OCI-LY7 (cell line): Measurements from ENCODE around the gene DOCK4. TPM values are rescaled to one million over a fixed set of nuclear protein-coding genes. Genes with fewer than 3 reads are reported as not detected.

Experiments used
- BruUV-seq: library from RNA; stranded (reverse); fragments of 400-500 nt; replicated peaks from 2 replicates; lab custom pipeline; 2021; lab: Mats Ljungman, UMichigan
- CTCF ChIA-PET: fragments of 300-600 bp; sonication (Branson Sonifier 250); formaldehyde crosslinking; loops from one replicate; lab custom pipeline; 2022; ENCODE audit warnings: antibody characterized with exemption; ENCODE audit not compliant: unreplicated experiment; lab: Charles Lee
- POLR2A ChIA-PET: fragments of 300-600 bp; sonication (Branson Sonifier 250); formaldehyde crosslinking; loops from one replicate; lab custom pipeline; 2022; ENCODE audit warnings: antibody characterized with exemption; lab: Charles Lee
- DNase-seq: peaks from one replicate; pipeline ENCODE4 v3.0.0-alpha.2; 2015; ENCODE audit warnings: low spot score
- H2AFZ ChIP-seq: fragments of 200-600 bp; sonication (generic), shearing (Covaris generic); 2 replicates; pipeline ENCODE4 v1.6.1; 2014; ENCODE audit warnings: mild to moderate bottlenecking, antibody characterized with exemption, low read length, moderate library complexity
- H3K27ac ChIP-seq: fragments of 200-600 bp; sonication (generic); 2 replicates; pipeline ENCODE4 v1.5.1; 2014; ENCODE audit warnings: mixed run types, low read depth, mild to moderate bottlenecking, moderate library complexity, low read length, inconsistent platforms; ENCODE audit not compliant: poor library complexity, severe bottlenecking
- H3K36me3 ChIP-seq: fragments of 200-600 bp; sonication (generic); 2 replicates; pipeline ENCODE4 v1.6.1; 2014; ENCODE audit warnings: mild to moderate bottlenecking, antibody characterized with exemption, low read length, moderate library complexity, mixed read lengths; ENCODE audit not compliant: insufficient read depth
- H3K4me1 ChIP-seq: fragments of 200-600 bp; sonication (generic); 2 replicates; pipeline ENCODE4 v1.5.1; 2014; ENCODE audit warnings: mild to moderate bottlenecking, low read length; ENCODE audit not compliant: insufficient read depth, poor library complexity, severe bottlenecking
- H3K4me2 ChIP-seq: fragments of 200-600 bp; sonication (generic); 2 replicates; pipeline ENCODE4 v1.6.1; 2014; ENCODE audit warnings: mild to moderate bottlenecking, low read length
- H3K4me3 ChIP-seq: fragments of 200-600 bp; sonication (generic); 2 replicates; pipeline ENCODE4 v1.5.1; 2014; ENCODE audit warnings: mild to moderate bottlenecking, low read depth, low read length; ENCODE audit not compliant: poor library complexity, severe bottlenecking
- H3K79me2 ChIP-seq: fragments of 200-600 bp; sonication (generic); 2 replicates; pipeline ENCODE4 v1.6.1; 2016; ENCODE audit warnings: low read depth, mild to moderate bottlenecking, low read length, moderate library complexity, mixed read lengths; ENCODE audit not compliant: insufficient read depth
- H3K9me2 ChIP-seq: fragments of 200-600 bp; sonication (generic); 2 replicates; pipeline ENCODE4 v1.6.1; 2016; ENCODE audit warnings: mild to moderate bottlenecking, low read length, mixed read lengths; ENCODE audit not compliant: insufficient read depth
- H3K9me3 ChIP-seq: fragments of 200-600 bp; sonication (generic); 2 replicates; pipeline ENCODE4 v1.6.1; 2014; ENCODE audit warnings: mild to moderate bottlenecking, mixed run types, low read length, mixed read lengths
- H4K20me1 ChIP-seq: fragments of 200-600 bp; sonication (generic); 2 replicates; pipeline ENCODE4 v1.6.1; 2014; ENCODE audit warnings: mild to moderate bottlenecking, antibody characterized with exemption, low read length, moderate library complexity, mixed read lengths; ENCODE audit not compliant: insufficient read depth
- CTCF ChIP-seq: fragments of 200-600 bp; sonication (generic); conservative IDR thresholded peaks from 2 replicates; pipeline ENCODE4 v1.5.1; 2014; ENCODE audit warnings: mild to moderate bottlenecking, antibody characterized with exemption, low read length, moderate library complexity, mixed read lengths
- EZH2phosphoT487 ChIP-seq: fragments of 200-600 bp; sonication (generic); IDR thresholded peaks from 2 replicates; pipeline ENCODE4 v1.6.1; 2018; ENCODE audit warnings: low read depth, borderline replicate concordance, mild to moderate bottlenecking, mixed run types, antibody characterized with exemption, low read length, moderate library complexity, mixed read lengths
- intact Hi-C: fragments of 100-400 bp; cut with micrococcal nuclease; formaldehyde crosslinking; loops from one replicate; pipeline ENCODE4 v1.10.0; 2022; ENCODE audit not compliant: unreplicated experiment
- total RNA-seq, 2 experiments: library from RNA; depleted of rRNA in 1 of 2; stranded (reverse); fragments of >200 nt in 1 of 2; shearing (Covaris generic) in 1 of 2; gene quantifications; 2 replicates each; pipeline ENCODE4 v1.2.3, GENCODE V29; 2014 to 2022

DOCK4 gene
- total RNA-seq, 2 experiments from 2014 or later: 0.91 to 4.9 TPM

- TF ChIP-seq EZH2phosphoT487: no peak
- TF ChIP-seq CTCF: no peak
- Histone ChIP-seq H3K36me3 (no peaks in the 10 kb centered on the region), H4K20me1 (no peaks in the 10 kb centered on the region), H3K79me2 (no peaks in the 10 kb centered on the region), H2AFZ (no peak overlapping the region), H3K4me1 (no peaks in the 10 kb centered on the region), H3K4me3 (no peak overlapping the region), H3K9me2 (no peaks in the 10 kb centered on the region), H3K27ac (no peak overlapping the region), H3K4me2 (no peak overlapping the region), H3K9me3 (no peaks in the 10 kb centered on the region)
- intact Hi-C loops: no loop called here
- ChIA-PET POLR2A (interaction anchor here (0.6 kb wide), 1 partner anchor 480 kb away, joined by 3 read pairs; no protein-coding TSS in a partner anchor), CTCF (interaction anchor here (0.5 kb wide), 1 partner anchor 31 kb away, joined by 4 read pairs; no protein-coding TSS in a partner anchor)
- BruUV-seq: no TSS peak
- no peak for DNase-seq
These were observed 187.7 kb downstream of the DOCK4 start for GRCh38 chr7:112018305-112019030.

- no peak for DNase-seq
These were observed 191.1 kb downstream of the DOCK4 start for GRCh38 chr7:112015146-112015545.

More at GRCh38 chr7:112015146-112015545, 191.1 kb downstream of the DOCK4 start:
- Histone ChIP-seq H3K27ac (no peak overlapping the region), H3K4me1 (no peaks in the 10 kb centered on the region), H3K4me2 (no peak overlapping the region), H4K20me1 (no peaks in the 10 kb centered on the region), H3K36me3 (no peaks in the 10 kb centered on the region), H3K4me3 (no peak overlapping the region), H3K9me2 (no peaks in the 10 kb centered on the region), H3K79me2 (no peaks in the 10 kb centered on the region), H3K9me3 (no peaks in the 10 kb centered on the region), H2AFZ (no peak overlapping the region)
- intact Hi-C loops: no loop called here
- TF ChIP-seq EZH2phosphoT487: no peak
- no peak for TF ChIP-seq CTCF
- ChIA-PET POLR2A (interaction anchor here (0.6 kb wide), 1 partner anchor 444 kb away, joined by 3 read pairs; no protein-coding TSS in a partner anchor), CTCF (no interaction called here)
- no TSS peak for BruUV-seq
